ENCODE data around the gene KCNJ9. TPM values are rescaled to one million over a fixed set of nuclear protein-coding genes. Genes with fewer than 3 reads are reported as not detected.
"Not testable (repeated sequence)": the region's sequence is repeated elsewhere in the genome, so short reads cannot be mapped to it uniquely, and the experiment has no call there.

KCNJ9 gene
- total RNA-seq, 1 donor from 2014 or later = not detected

DNA sequence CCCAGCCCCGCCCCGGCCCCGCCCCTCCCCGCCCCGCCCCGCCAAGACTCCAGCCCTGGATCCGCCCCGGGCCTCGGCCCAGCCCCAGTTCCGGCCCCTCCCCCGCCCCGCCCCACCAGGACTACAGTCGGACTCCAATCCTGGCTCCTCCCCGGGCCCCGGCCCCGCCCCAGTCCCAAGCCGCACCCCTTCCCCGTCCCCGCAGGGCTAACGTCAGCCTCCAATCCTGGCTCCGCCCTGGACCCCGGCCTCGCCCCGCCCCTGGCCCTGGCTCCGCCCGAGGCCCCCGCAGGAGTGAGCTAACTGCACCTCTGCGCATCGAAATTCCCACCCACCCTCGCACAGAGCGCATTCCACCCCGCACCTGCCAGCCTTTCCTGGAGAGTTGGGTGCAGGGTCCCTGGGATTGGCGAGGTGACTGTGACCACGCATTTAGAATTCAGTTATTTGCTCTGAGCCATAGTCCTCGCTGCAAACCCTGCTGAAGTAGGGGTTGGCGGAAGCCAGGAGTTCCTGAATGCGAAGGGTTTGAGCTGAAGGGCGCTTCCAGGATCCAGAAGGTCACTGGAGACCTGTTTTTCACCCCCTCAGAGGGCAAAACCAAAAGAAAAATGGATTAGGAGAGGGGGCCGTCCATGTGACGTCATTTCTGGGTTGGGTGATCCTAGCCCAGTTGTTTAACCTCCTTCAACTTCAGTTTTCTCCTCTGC lies 17.7 kb downstream of the KCNJ9 start:
- intact Hi-C loops (cut with DNase I) = no loop called here
- DNase-seq (ENCODE audit: low spot score) = peak; percentile 99

DNA sequence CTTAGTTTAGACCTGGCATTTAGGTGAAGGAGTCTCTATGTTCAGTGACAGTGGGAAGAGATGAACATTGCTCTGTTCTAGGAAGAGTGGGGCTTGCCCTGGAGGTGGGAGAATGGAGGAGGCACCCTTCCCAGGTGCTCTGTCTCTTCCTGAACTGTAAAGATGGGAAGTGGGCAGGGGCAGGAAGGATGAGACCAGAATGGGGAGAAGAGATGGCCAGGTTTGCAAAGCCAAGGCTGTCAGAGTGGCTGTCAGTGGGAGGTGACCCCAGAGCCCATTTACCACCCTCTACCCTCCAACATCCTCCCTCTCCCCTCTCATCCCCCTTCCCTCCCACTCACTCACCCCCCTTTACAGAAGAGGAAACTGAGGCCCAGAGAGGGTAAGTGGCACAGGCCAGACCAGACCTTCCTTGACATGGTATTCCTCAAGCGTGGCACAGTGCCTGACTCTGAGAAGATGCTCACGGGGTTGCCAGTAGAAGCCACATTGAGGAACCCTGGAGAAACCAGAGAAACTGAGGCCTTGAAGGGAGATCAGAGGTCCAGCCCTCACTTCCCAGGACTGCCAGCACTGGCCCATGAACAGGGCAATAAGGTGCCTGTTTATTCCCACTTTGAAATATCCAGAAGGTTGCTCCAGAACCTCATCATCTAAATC lies 18.5 kb downstream of the KCNJ9 start:
- no peak for DNase-seq (ENCODE audit: low spot score)
- intact Hi-C loops (cut with DNase I) = loop anchor here (2.0 to 5.0 kb wide), 4 partner anchors 107 to 277 kb away; partner anchors contain the start of gene PEA15

DNA sequence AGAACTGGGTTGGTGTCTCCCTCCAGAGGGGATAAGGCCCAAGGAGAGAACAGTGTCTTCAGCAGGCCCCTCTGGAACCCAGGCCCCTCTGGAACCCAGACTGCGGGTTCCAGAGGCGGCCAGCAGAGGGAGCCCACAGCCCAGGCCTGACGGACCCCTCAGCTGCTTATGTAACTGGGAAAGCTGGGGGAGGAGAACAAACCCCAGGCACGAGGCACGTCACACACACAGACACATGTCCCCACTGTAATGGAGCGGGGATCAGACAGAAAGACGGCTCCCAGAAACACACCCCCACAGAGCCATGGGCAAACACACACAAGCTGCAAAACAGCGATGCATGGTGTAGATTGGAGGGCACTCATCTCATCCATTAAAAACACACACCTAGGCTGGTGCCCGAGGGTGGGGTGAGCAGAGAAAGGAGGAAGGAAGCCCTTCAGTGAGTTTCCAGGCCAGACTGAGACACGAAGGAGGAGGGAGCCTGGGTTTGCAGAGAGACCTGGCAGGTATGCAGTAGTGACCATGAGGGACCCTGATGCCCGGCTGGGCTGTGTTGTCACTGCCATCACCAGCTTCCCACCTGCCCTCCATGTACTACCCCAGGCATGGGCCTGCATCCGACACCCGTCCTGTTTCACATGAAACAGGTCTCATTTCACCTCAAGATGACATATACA lies 19.8 kb downstream of the KCNJ9 start:
- intact Hi-C loops (cut with DNase I) = loop anchor here (1.0 to 5.0 kb wide), 6 partner anchors 91 to 276 kb away; partner anchors contain the start of gene PEA15
- peak; percentile 86 for DNase-seq (ENCODE audit: low spot score)

- DNase-seq (ENCODE audit: low spot score) = no peak
- intact Hi-C loops (cut with DNase I) = loop anchor here (1.0 to 5.0 kb wide), 6 partner anchors 90 to 275 kb away; partner anchors contain the start of gene PEA15
Measured at GRCh38 chr1:160101717-160102522, 20.6 kb downstream of the KCNJ9 start.

DNA sequence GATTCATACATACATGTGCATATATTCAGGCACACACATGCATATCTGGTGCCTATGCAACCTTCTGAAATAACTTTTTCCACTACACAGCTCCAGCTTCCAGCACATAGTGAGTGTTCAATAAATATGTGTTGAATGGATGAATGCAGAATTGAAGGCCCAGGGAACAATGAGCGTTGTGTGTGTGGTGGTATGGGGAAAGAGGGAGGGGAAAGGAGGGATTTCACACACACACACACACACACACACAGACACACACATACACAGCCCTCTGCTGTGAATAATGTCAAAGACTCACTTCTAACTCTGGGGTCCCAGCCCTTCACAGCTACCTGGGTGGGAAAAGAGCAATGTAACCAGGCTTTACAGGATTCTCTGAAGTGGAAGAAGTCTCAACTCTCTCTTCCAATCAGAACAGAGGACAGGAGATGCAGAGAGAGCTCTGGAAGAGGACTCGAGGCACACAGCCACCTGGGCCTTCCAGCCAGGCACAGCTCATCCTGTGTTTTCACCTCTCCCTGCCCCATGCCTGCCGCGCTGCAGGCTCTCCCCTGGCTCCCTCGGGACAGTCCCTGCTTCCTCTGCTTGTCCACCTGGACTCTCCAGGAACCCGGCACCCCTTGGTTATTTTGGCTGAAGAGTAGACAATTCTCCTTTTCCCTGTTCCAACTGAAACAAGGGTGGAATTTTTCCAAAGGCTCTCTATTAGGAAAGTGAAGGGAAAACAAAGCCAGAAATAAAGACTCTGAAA lies 22.5 kb downstream of the KCNJ9 start:
- no peak for DNase-seq (ENCODE audit: low spot score)
- intact Hi-C loops (cut with DNase I) = loop anchor here (5.0 kb wide), 2 partner anchors 103 to 273 kb away; partner anchors contain the start of gene PEA15

- DNase-seq (ENCODE audit: low spot score) = no peak
- intact Hi-C loops (cut with DNase I) = loop anchor here (5.0 kb wide), 2 partner anchors 103 to 273 kb away; partner anchors contain the start of gene PEA15
Measured at GRCh38 chr1:160104486-160104885, 23.1 kb downstream of the KCNJ9 start.

- intact Hi-C loops (cut with DNase I) = no loop called here
- no peak for DNase-seq (ENCODE audit: low spot score)
Measured at GRCh38 chr1:160105155-160105554, 23.8 kb downstream of the KCNJ9 start.

- intact Hi-C loops (cut with DNase I) = no loop called here
- no peak for DNase-seq (ENCODE audit: low spot score)
Measured at GRCh38 chr1:160107512-160107911, 26.2 kb downstream of the KCNJ9 start.

DNA sequence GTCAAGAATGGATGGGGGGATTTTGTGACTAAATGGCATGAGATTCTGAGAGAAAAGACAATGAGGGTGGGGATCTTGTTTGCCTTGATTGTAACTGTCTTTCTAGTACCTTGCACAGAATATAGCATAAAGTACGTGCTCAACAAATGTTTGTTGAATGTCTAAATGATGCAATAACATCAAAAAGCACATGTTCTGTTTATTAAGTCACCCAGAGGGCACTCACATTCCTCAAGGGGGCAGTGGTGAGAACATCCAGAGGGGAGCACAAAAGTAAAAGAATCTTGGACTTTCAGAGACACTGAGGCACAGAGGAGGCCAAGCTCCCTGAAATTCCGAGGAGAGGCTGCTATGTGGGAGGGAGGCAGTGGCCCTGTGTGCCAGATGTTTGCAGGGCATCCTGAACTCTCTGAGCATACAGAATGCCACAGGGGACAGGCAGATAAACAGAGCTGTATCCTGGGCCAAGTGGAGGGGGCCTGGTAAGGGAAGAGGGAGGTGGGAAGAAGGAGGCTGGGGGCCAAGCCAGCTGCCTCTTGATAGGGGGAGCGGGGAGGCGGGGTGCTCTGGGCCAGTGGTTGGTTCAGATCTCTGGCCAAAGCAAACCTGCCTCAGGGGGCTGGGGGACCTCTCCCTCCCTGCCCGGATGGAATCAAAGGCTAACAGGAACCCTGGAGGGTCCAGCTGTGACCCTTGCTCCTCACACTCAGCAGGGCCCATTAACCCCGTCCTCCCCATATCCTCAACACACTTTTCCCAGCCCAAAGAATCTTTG lies 27.7 kb downstream of the KCNJ9 start:
- DNase-seq (ENCODE audit: low spot score) = no peak
- intact Hi-C loops (cut with DNase I) = no loop called here

DNA sequence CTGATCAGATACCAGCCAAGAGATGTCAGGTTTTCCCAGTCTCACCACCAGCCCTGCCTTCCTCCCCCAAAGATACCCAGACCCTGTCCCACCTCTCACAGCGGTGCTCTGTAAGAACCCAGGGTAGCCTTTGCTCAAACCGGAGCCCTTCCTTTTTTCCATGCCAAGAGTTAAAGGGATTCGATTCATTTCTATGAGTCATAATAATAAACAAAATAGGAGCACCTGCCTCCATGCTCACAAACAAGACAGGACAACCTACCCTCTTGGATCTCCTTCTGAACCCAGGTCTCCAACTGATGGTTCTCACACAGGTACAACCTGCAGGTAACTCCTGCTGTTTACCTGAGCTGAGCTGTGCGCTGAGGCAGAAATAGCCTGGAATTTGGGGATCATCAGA lies 28.3 kb downstream of the KCNJ9 start:
- DNase-seq (ENCODE audit: low spot score) = no peak
- intact Hi-C loops (cut with DNase I) = no loop called here

GRCh38 chr1:160111462-160111861 lies 30.1 kb downstream of the KCNJ9 start:
- not testable (repeated sequence) for DNase-seq (ENCODE audit: low spot score)

GRCh38 chr1:160112357-160112756 lies 31.0 kb downstream of the KCNJ9 start:
- intact Hi-C loops (cut with DNase I) = no loop called here
- DNase-seq (ENCODE audit: low spot score) = no peak

More at GRCh38 chr1:160111462-160111861, 30.1 kb downstream of the KCNJ9 start:
- intact Hi-C loops (cut with DNase I) = not testable (repeated sequence)

GRCh38 chr1:160113407-160113806 lies 32.1 kb downstream of the KCNJ9 start:
- DNase-seq (ENCODE audit: low spot score) = no peak
- intact Hi-C loops (cut with DNase I) = no loop called here

GRCh38 chr1:160114085-160114484 lies 32.7 kb downstream of the KCNJ9 start:
- no peak for DNase-seq (ENCODE audit: low spot score)
- intact Hi-C loops (cut with DNase I) = no loop called here

- no peak for DNase-seq (ENCODE audit: low spot score)
- intact Hi-C loops (cut with DNase I) = no loop called here
Measured at GRCh38 chr1:160115545-160116282, 34.4 kb downstream of the KCNJ9 start, which contains the start of gene ATP1A2. Gene ATP1A2 (plus strand): TSS chr1:160115759. CDS start chr1:160115862, 103 bp downstream.

DNA sequence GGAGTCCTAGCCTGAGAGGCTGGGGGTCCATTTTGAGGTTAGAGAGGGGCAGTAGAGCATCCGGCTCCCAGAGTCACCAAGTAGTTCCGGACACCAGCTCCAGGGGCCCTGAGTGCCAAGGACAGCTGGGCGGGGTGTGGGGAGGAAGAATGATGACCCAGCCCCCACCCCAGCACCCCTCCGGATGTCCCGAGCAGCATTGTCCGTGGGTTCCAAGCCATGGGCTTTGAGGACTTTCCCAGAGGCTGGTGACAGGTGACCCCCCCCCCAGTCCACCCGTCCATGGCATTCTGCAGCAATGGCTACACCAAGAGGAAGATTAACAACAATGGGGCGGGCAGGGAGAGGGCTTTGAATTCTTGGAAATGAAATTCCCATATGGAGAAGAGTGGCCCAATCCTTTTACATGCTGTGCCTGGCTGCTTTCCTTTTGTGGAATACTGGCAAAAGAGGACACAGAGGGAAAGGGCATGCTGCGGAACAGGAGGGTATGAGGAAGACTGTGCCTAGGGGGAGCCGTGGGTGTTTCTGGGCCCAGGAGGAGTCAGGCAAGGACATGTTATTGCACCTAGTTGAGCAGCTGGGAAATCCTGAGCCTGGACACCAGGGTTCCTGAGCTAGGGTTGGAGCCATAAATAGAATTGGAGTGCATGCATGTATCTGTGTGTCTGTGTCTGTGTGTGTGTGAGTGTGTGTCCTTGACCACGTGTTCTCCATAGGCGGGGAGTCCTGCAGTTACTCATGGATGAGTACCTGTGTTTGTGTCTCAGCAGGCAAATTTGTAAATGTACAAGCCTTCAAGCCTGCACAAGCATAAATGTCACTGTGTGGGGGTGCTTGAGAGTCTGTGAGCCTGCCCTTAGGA lies 35.2 kb downstream of the KCNJ9 start:
- intact Hi-C loops (cut with DNase I) = no loop called here

More for the DNA sequence above, 35.2 kb downstream of the KCNJ9 start:
- DNase-seq (ENCODE audit: low spot score) = no peak

Measured in cardiac septum (tissue), 1 donor.